ENCODE measurements around the gene SLC25A10. TPM values are rescaled to one million over a fixed set of nuclear protein-coding genes. Genes with fewer than 3 reads are reported as not detected.

SLC25A10 gene
- total and polyA plus RNA-seq, 2 donors (not counting 3 experiments of a cell fraction or from before 2014, with no cell fraction given), result 16.7 to 17.2 TPM

DNA sequence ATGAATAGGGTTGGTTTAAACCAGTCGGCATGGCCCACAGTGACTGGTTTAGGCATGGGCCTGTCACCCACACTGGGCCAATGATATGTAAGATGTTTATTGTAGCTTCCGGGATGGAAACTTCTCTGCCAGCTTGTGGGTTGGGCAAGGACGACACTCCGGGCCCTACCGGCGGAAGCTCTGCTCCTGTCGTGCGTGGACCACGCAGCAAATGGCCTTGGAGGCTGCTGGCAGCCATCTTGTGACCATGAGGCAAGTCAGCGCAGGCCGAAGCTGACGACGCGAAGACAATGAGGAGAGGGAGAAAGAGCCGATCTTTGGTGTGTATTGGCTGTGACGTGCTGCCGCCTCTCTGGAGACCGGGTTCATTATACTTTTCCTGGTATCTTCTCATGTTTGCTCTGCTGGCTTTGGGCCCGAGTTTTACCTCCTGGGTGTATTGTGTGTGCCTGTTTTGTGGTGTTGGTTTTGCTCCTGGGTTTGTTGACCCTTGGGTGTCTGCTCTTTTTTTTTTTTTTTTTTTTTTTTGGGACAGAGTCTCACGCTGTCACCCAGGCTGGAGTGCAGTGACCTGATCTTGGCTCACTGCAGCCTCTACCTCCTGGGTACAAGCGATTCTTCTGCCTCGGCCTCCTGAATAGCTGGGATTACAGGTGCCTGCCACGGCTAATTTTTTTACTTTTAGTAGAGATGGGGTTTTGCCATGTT, 15.4 kb downstream of the SLC25A10 start:
- no peaks in the 10 kb centered on the region for H3K36me3 ChIP-seq (ENCODE audit: control insufficient read depth in 2 of 2, extremely low read depth in 1 of 2, insufficient read depth in 2 of 2, low read length in 2 of 2)
- dilution Hi-C loops (cut with MboI; ENCODE audit: extremely low pct_ligation_motif_present, low sequenced_read_pairs) (no loop called here), intact Hi-C loops (cut with micrococcal nuclease) (no loop called here)
- DNase-seq (ENCODE audit: low read depth, low spot score) (no peak), FAIRE-seq (no peak)
- peaks cover 4% of the 10 kb centered on the region for H3K4me1 ChIP-seq (ENCODE audit: control insufficient read depth, extremely low read depth, insufficient read depth, low read length)
- H3K9ac ChIP-seq (replicated peaks; ENCODE audit: extremely low read depth, insufficient read depth, low read length), result no peak overlapping the region
- no peaks in the 10 kb centered on the region for H3K9me3 ChIP-seq (replicated peaks; ENCODE audit: control insufficient read depth, insufficient read depth, low read length)
- CTCF ChIA-PET, result no interaction called here
- no peaks in the 10 kb centered on the region for H3K79me2 ChIP-seq (ENCODE audit: control insufficient read depth, insufficient read depth, low read length)
- no peaks in the 10 kb centered on the region for H3K9me1 ChIP-seq (replicated peaks; ENCODE audit: control insufficient read depth, extremely low read depth, insufficient read depth, low read length)
- peaks cover 0 to 3% of the 10 kb centered on the region in 2 experiments for H3K27me3 ChIP-seq (ENCODE audit: control insufficient read depth in 2 of 2, insufficient read depth in 2 of 2, low read length in 2 of 2)
- no peak overlapping the region for H2AFZ ChIP-seq (ENCODE audit: low read depth, low read length)
- BruUV-seq (replicated peaks), result no TSS peak
- no peak for TF ChIP-seq GATA2 (IDR thresholded peaks at IDR 0.05; ENCODE audit: insufficient read depth, insufficient read length, low read depth, low read length)
- no peak for TF ChIP-seq CTCF (IDR thresholded peaks at IDR 0.05; ENCODE audit: extremely low read depth in 1 of 2, insufficient read depth in 1 of 2, low read depth in 1 of 2, low read length in 2 of 2)
- no peak for TF ChIP-seq JUN (IDR thresholded peaks at IDR 0.05; ENCODE audit: borderline replicate concordance, insufficient read depth, insufficient read length, low read depth)
- no peak for TF ChIP-seq POLR2A (IDR thresholded peaks at IDR 0.05; ENCODE audit: low read depth, low read length)
- no peak for TF ChIP-seq POLR2AphosphoS5 (IDR thresholded peaks at IDR 0.05; ENCODE audit: insufficient read depth, low read depth, low read length)
- TF ChIP-seq FOS (IDR thresholded peaks at IDR 0.05; ENCODE audit: borderline replicate concordance, insufficient read depth, low read length), result no peak
- no peak for TF ChIP-seq EZH2 (IDR thresholded peaks at IDR 0.05; ENCODE audit: borderline replicate concordance, low read depth, low read length, severe bottlenecking)
- TF ChIP-seq, protein P1, sequence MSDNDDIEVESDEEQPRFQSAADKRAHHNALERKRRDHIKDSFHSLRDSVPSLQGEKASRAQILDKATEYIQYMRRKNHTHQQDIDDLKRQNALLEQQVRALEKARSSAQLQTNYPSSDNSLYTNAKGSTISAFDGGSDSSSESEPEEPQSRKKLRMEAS (IDR thresholded peaks at IDR 0.05; ENCODE audit: insufficient read depth, insufficient read length), result no peak
- TF ChIP-seq MYC (IDR thresholded peaks at IDR 0.05; ENCODE audit: low read depth, low read length), result no peak
- no peaks in the 10 kb centered on the region for H4K20me1 ChIP-seq (replicated peaks; ENCODE audit: control insufficient read depth, extremely low read depth, insufficient read depth, low read length)
- H3K4me3 ChIP-seq (replicated peaks in 1 of 3; ENCODE audit: insufficient read depth in 1 of 3, low read depth in 1 of 3, low read length in 3 of 3), result no peak overlapping the region
- H3K4me2 ChIP-seq (ENCODE audit: insufficient read depth, low read length), result no peak overlapping the region
- no peak overlapping the region for H3K27ac ChIP-seq (ENCODE audit: insufficient read depth, low read depth, low read length)
- POLR2A ChIA-PET, result no interaction called here
